MCF 10A (cell line): Measurements from ENCODE around the gene C21orf58. TPM values are rescaled to one million over a fixed set of nuclear protein-coding genes. Genes with fewer than 3 reads are reported as not detected.

Source experiments
- total RNA-seq: library from RNA; stranded (reverse); gene quantifications from 2 replicates; pipeline ENCODE4 v1.2.3, GENCODE V29; 2022

The C21orf58 gene
- total RNA-seq, 1 experiment from 2014 or later: 7.8 TPM

Other genes with a start within 250 kb of the C21orf58 start
- gene COL6A2, start 225.8 kb downstream of the C21orf58 start, total RNA-seq: 0.61 and 1.9 TPM in 2 replicates
- 0.20 TPM in 1 of 2 replicates, not detected in the other for gene FTCD, start 168.3 kb downstream of the C21orf58 start, total RNA-seq
- 10.5 and 11.3 TPM in 2 replicates for gene SPATC1L, start 139.4 kb downstream of the C21orf58 start, total RNA-seq
- gene LSS, start 95.1 kb downstream of the C21orf58 start, total RNA-seq: 45.5 and 47.5 TPM in 2 replicates
- gene MCM3AP, start 38.3 kb downstream of the C21orf58 start, total RNA-seq: 118 and 128 TPM in 2 replicates
- gene YBEY, start 37.5 kb downstream of the C21orf58 start, total RNA-seq: 26.7 and 29.9 TPM in 2 replicates
- gene PCNT, start 286 bp upstream of the C21orf58 start, total RNA-seq: 31.6 and 34.0 TPM in 2 replicates
- 39.6 and 55.1 TPM in 2 replicates for gene DIP2A, start 135.0 kb upstream of the C21orf58 start, total RNA-seq